Activated B cell treated with CpG ODN at 0.5 μM for 24 hours (primary cell): Measurements from ENCODE around the gene NPRL2. TPM values are rescaled to one million over a fixed set of nuclear protein-coding genes. Genes with fewer than 3 reads are reported as not detected.

Experiments
- ATAC-seq: fragments of 200-7000 bp; cut with Tn5 transposase; one replicate; pipeline ENCODE4 v1.10.0; 2021; ENCODE audit warnings: low read depth, mild to moderate bottlenecking, moderate library complexity
- CTCF ChIA-PET: fragments of 350-600 bp; sonication (Branson Sonifier 250); formaldehyde crosslinking; loops from one replicate; lab custom pipeline; 2021; ENCODE audit warnings: antibody characterized with exemption; lab: Charles Lee
- POLR2A ChIA-PET: fragments of 350-600 bp; sonication (Branson Sonifier 250); formaldehyde crosslinking; loops from one replicate; lab custom pipeline; 2021; ENCODE audit warnings: antibody characterized with exemption; lab: Charles Lee
- DNase-seq: peaks from one replicate; pipeline ENCODE4 v3.0.0; 2022
- H3K27ac Mint-ChIP-seq: one replicate; pipeline ENCODE4 v1.8.0; 2020; ENCODE audit warnings: mixed read lengths
- H3K27me3 Mint-ChIP-seq: one replicate; pipeline ENCODE4 v1.8.0; 2021; ENCODE audit warnings: mixed read lengths
- H3K36me3 Mint-ChIP-seq: one replicate; pipeline ENCODE4 v1.8.0; 2021; ENCODE audit warnings: low read depth, mixed read lengths
- H3K4me1 Mint-ChIP-seq: one replicate; pipeline ENCODE4 v1.8.0; 2021; ENCODE audit warnings: mixed read lengths
- H3K4me3 Mint-ChIP-seq: one replicate; pipeline ENCODE4 v1.8.0; 2020; ENCODE audit warnings: mild to moderate bottlenecking, mixed read lengths
- H3K9me3 Mint-ChIP-seq: one replicate; pipeline ENCODE4 v1.8.0; 2020; ENCODE audit warnings: mixed read lengths
- intact Hi-C: fragments of 100-400 bp; cut with micrococcal nuclease; formaldehyde crosslinking; loops from one replicate; pipeline ENCODE4 v1.15.1; 2024
- total RNA-seq: library from RNA; stranded (reverse); gene quantifications from 2 replicates; pipeline ENCODE4 v1.2.3, GENCODE V29; 2022
- TF ChIP-seq, protein P1 (sequence below): fragments of 200-600 bp; IDR thresholded peaks from one replicate; pipeline ENCODE4 v1.8.0; 2022; ENCODE audit warnings: antibody characterized with exemption, mild to moderate bottlenecking

The NPRL2 gene
- total RNA-seq, 1 donor from 2014 or later: 23.6 TPM

DNA sequence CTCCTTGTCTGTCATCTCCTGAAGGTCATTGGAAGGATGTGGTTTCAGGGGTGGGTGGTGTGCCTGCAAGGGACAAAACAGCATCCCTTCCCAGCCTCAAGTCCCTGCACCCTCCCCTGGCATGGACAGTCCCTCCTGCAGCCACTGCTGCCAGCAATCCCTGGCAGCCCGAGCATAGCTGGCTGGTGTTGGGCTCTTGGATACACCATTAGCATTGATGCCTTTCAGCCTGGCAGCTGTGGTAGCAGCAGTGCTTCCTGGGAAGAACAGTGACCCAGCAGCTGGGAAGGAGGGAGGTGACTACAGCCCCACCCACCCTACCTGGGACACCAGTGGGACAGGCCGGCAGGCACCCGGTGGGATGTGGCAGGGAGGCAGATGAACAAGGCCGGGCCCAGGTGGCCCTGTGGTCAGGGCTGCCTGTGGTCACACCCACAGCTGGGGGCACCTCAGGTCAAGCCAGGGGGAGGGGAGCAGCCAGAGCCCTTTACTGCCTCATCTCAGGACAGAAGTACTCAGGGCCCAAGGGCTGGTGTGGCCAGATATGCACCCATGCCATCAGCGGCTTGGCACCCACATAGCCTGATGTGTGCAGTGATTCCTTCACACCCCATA is 41.6 kb upstream of the NPRL2 start:
- DNase-seq (no peak), ATAC-seq (no peak)
- intact Hi-C loops: no loop called here
- POLR2A ChIA-PET: no interaction called here
- H3K27ac Mint-ChIP-seq: no peak overlapping the region
- H3K4me3 Mint-ChIP-seq: no peak overlapping the region
- no peaks in the 10 kb centered on the region for H3K4me1 Mint-ChIP-seq
- CTCF ChIA-PET: no interaction called here
- H3K36me3 Mint-ChIP-seq: no peaks in the 10 kb centered on the region
- no peaks in the 10 kb centered on the region for H3K9me3 Mint-ChIP-seq
- H3K27me3 Mint-ChIP-seq: peaks cover 2% of the 10 kb centered on the region
- TF ChIP-seq, protein P1, sequence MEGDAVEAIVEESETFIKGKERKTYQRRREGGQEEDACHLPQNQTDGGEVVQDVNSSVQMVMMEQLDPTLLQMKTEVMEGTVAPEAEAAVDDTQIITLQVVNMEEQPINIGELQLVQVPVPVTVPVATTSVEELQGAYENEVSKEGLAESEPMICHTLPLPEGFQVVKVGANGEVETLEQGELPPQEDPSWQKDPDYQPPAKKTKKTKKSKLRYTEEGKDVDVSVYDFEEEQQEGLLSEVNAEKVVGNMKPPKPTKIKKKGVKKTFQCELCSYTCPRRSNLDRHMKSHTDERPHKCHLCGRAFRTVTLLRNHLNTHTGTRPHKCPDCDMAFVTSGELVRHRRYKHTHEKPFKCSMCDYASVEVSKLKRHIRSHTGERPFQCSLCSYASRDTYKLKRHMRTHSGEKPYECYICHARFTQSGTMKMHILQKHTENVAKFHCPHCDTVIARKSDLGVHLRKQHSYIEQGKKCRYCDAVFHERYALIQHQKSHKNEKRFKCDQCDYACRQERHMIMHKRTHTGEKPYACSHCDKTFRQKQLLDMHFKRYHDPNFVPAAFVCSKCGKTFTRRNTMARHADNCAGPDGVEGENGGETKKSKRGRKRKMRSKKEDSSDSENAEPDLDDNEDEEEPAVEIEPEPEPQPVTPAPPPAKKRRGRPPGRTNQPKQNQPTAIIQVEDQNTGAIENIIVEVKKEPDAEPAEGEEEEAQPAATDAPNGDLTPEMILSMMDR: no peak

DNA sequence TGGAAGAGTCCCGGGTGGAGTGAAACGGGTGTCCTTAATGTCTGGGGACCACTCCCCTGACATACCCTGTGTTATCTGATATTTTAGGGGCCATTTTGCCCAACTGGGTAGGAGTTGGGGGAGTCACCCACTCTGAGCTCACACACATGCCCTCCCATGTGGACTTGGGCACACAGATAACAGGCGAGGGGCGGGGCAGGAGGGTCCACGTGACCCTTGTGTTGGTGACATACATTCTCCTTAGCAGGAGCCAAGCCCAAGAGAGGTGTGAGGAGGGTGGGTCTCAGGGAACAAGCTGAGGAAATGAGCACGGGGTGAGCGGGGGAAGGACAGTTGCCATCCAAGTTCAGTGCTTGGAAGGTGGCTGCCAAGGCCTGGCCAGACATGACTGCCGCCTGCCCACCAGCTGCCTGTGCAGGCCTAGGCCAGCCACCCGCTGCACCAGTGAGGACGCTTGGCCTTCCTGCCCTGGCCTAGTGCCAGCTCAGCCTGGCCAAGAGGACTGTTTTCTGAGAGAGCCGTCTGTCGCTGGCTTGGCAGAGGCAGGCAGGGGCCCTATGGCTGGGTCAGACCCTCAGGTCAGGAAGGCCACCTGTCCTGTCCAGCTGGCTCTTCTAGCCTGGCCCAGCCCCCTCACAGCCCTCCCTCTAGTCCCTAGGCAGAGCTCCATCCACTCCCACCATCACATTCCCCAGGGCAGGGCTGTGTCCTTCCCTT is 40.1 kb upstream of the NPRL2 start:
- Mint-ChIP-seq H3K27me3 (no peaks in the 10 kb centered on the region), H3K4me3 (no peak overlapping the region), H3K9me3 (no peaks in the 10 kb centered on the region), H3K36me3 (no peaks in the 10 kb centered on the region), H3K27ac (no peak overlapping the region), H3K4me1 (no peaks in the 10 kb centered on the region)
- TF ChIP-seq, protein P1: no peak
- intact Hi-C loops: no loop called here
- CTCF ChIA-PET: no interaction called here
- no peak for ATAC-seq
- no peak for DNase-seq
- POLR2A ChIA-PET: no interaction called here

DNA sequence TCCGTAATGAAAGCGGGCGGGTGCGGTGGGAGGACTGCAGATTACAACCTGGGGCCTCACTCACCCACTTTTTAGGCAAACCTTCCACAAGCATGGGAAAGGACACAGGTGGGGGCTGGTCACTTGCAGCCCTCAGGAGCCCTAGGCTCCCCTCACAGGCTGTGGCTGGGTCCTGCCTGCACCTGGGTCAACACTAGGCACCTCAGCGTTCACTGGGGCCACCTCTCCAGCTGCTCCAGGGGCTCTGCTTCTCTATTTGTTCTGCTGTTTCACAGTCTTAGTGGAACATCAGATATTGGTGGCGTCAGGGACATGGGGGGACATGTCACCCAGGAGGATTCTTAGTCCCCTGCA is 38.8 kb upstream of the NPRL2 start:
- intact Hi-C loops: no loop called here
- no peak overlapping the region for H3K27ac Mint-ChIP-seq

DNA sequence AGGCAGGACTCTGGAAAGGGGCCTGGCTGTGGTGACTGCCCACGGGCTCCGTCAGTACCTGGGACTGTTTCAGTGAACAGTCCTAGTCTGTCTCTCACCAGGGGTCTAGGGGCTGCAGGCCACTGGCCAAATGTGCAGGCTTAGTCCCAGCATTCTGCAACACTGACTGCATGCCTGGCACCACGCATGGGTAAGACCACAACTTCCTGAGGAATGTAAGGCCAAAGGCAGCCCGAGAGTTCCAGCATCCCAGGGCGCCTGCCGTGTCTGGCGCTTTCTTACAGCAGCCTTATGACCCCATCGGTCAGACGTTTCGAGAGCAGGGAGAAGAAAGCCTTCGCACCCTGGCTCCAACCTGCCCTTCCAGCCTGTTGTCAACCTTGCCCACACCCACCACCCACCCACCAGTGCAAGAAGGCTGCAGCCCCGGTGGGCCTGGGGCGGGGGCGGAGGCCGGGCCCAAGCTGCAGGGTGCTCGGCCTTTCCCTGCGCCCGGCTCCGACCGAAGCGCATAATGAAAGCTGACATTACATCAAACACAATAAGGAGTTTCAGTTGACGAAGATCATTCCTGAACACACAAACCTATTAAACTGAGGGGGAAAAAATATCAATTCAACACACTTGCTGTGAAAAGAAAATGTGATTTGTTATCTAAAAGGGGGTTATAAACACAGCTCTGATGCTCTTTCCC is 38.3 kb upstream of the NPRL2 start:
- DNase-seq: no peak
- no peaks in the 10 kb centered on the region for H3K27me3 Mint-ChIP-seq
- intact Hi-C loops: no loop called here
- H3K9me3 Mint-ChIP-seq: no peaks in the 10 kb centered on the region
- TF ChIP-seq, protein P1: no peak
- POLR2A ChIA-PET: interaction anchor here (0.7 kb wide), 1 partner anchor 151 kb away, joined by 7 read pairs; no protein-coding TSS in a partner anchor
- H3K36me3 Mint-ChIP-seq: no peaks in the 10 kb centered on the region
- CTCF ChIA-PET: no interaction called here
- H3K4me3 Mint-ChIP-seq: no peak overlapping the region
- no peak for ATAC-seq
- no peaks in the 10 kb centered on the region for H3K4me1 Mint-ChIP-seq
- no peak overlapping the region for H3K27ac Mint-ChIP-seq

More for the DNA sequence above, 38.8 kb upstream of the NPRL2 start:
- H3K4me1 Mint-ChIP-seq: no peaks in the 10 kb centered on the region
- ATAC-seq (no peak), DNase-seq (no peak)
- POLR2A ChIA-PET: interaction anchor here (0.7 kb wide), 1 partner anchor 150 kb away, joined by 7 read pairs; no protein-coding TSS in a partner anchor
- H3K27me3 Mint-ChIP-seq: no peaks in the 10 kb centered on the region
- CTCF ChIA-PET: no interaction called here
- TF ChIP-seq, protein P1: no peak
- H3K4me3 Mint-ChIP-seq: no peak overlapping the region
- H3K9me3 Mint-ChIP-seq: no peaks in the 10 kb centered on the region
- no peaks in the 10 kb centered on the region for H3K36me3 Mint-ChIP-seq

DNA sequence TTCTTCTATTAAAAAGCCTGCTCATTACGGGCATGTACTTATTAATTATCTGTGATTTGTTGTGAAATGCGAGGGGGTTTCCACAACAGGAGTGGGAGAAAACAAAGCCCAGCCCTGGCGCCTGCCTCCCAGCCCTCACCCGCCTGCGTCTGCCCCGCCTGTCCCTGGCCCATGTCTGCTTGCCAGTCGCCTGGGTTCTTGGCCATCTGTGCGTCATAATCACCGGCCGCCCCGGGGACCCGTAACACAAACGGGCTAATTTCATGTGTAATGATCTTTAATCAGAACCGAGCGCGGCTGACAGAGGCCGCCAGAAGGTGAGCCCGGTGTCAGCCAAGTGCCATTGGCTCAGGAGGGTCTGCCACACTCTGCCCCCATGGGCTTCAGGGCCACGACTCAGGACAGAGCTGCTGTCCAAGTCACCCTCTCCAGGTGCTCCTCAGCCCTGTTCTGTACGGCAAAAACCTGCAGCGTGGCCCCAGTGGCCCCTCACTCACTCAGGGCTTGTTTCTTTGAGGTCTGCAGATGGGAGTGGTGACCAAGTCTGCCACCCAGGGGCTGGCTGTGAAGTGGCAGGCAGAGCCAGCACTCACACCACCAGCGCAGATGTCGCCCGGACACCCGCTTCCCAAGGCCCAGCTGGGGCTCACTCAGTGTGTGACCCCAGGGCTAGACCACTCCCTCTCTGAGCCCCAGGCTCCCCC is 37.6 kb upstream of the NPRL2 start:
- Mint-ChIP-seq H3K36me3 (no peaks in the 10 kb centered on the region), H3K27ac (no peak overlapping the region), H3K9me3 (no peaks in the 10 kb centered on the region), H3K4me1 (no peaks in the 10 kb centered on the region), H3K27me3 (no peaks in the 10 kb centered on the region), H3K4me3 (no peak overlapping the region)
- intact Hi-C loops: no loop called here
- DNase-seq (no peak), ATAC-seq (no peak)
- CTCF ChIA-PET: no interaction called here
- POLR2A ChIA-PET: no interaction called here
- TF ChIP-seq, protein P1: no peak
